ENCODE results near the gene PTPRM. TPM values are rescaled to one million over a fixed set of nuclear protein-coding genes. Genes with fewer than 3 reads are reported as not detected.
A peak's percentile ranks its signal among the peaks of the same experiment; 100 is the strongest.

Gene PTPRM
- total and polyA plus RNA-seq, 12 donors = 31.7 to 116 (median 61.2) TPM

DNA sequence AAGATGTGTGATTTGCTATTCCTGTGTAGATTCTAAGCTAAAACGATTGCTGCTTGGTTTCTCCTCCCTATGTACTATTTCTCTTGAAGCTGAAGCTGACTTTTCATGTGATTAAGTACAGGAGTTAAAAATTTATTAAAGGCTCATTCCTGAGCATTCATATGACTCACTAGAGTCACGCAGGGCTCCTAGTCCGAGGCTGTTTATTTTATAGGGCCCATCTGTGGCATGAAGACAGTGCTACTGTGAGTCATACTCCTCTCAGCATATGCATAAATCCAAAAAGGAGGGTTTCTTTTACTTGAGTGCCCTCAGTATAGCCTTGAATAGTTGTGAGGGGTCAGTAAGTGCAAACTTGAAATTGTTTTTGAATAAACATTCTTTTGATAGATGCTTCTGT is 378.8 kb downstream of the PTPRM start:
- WGBS, 4 donors = 17 to 33% (median 26%) methylated on average over 3 of the region's 3 CpGs
- peak in 4 of 7 donors; percentile 43 to 57 (median 50) for DNase-seq
- intact Hi-C loops (cut with DNase I) = no loop called here

DNA sequence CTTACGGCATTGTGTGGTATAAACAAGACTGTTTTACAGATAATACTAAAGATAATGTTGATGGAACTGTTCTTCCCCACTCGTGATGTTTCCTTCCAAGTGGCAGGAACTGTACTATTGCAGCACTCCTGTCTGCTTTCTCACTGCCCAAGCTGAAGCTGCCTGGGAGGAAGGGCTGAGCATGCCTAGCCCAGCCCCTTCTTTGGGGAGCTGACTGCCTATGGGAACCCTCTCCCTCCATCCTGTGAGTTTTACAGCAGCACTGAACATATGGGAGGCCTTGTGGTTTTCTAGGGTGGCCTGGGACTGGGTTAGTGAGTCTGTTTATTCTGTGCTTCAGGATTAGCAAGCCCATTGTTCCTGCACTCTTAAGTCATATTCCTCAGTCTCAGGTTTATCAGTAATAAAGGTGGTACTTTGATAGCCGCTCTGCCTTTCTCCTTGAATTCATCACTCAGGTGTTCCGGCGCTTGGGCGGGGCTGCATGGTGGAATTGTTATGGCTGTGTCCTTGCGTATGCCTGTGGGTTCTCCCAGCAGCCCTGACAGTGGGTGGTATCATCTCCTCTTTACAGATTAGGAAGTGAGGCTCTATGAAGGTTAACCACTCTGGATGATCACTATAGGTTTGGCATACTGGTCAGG is 379.7 kb downstream of the PTPRM start:
- DNase-seq = peak; percentile 57 to 80 (median 67)
- WGBS, 4 donors = 59 to 81% (median 65%) methylated on average over 7 of the region's 7 CpGs
- Histone ChIP-seq H3K4me1 (replicated peaks in 1 of 2) (peaks cover 5 to 21% of the 10 kb centered on the region in 2 donors), H3K9me3 (replicated peaks in 1 of 3) (no peaks in the 10 kb centered on the region), H3K36me3 (replicated peaks in 1 of 2) (no peaks in the 10 kb centered on the region), H3K27me3 (no peaks in the 10 kb centered on the region), H3K27ac (peak overlapping the region in 4 of 5 donors; percentile 40 to 77 (median 57)), H3K4me3 (peak overlapping the region in 2 of 4 donors; percentile 47 to 49)
- TF ChIP-seq POLR2A (IDR thresholded peaks at IDR 0.05) = peak in 1 of 2 donors; percentile 59
- TF ChIP-seq, protein P1, sequence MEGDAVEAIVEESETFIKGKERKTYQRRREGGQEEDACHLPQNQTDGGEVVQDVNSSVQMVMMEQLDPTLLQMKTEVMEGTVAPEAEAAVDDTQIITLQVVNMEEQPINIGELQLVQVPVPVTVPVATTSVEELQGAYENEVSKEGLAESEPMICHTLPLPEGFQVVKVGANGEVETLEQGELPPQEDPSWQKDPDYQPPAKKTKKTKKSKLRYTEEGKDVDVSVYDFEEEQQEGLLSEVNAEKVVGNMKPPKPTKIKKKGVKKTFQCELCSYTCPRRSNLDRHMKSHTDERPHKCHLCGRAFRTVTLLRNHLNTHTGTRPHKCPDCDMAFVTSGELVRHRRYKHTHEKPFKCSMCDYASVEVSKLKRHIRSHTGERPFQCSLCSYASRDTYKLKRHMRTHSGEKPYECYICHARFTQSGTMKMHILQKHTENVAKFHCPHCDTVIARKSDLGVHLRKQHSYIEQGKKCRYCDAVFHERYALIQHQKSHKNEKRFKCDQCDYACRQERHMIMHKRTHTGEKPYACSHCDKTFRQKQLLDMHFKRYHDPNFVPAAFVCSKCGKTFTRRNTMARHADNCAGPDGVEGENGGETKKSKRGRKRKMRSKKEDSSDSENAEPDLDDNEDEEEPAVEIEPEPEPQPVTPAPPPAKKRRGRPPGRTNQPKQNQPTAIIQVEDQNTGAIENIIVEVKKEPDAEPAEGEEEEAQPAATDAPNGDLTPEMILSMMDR (IDR thresholded peaks at IDR 0.05) = peak in 1 of 6 experiments; percentile 5
- intact Hi-C loops (cut with DNase I) = no loop called here

More for the DNA sequence above, 378.8 kb downstream of the PTPRM start:
- Histone ChIP-seq H3K4me3 (peak overlapping the region in 1 of 4 donors; percentile 49), H3K36me3 (replicated peaks in 1 of 2) (no peaks in the 10 kb centered on the region), H3K9me3 (replicated peaks in 1 of 3) (no peaks in the 10 kb centered on the region), H3K27ac (peak overlapping the region in 4 of 5 donors; percentile 40 to 77 (median 57)), H3K4me1 (replicated peaks in 1 of 2) (peaks cover 5 to 21% of the 10 kb centered on the region in 2 donors), H3K27me3 (no peaks in the 10 kb centered on the region)
- no peak for TF ChIP-seq POLR2A (IDR thresholded peaks at IDR 0.05)
- TF ChIP-seq, protein P1 (IDR thresholded peaks at IDR 0.05) = no peak

DNA sequence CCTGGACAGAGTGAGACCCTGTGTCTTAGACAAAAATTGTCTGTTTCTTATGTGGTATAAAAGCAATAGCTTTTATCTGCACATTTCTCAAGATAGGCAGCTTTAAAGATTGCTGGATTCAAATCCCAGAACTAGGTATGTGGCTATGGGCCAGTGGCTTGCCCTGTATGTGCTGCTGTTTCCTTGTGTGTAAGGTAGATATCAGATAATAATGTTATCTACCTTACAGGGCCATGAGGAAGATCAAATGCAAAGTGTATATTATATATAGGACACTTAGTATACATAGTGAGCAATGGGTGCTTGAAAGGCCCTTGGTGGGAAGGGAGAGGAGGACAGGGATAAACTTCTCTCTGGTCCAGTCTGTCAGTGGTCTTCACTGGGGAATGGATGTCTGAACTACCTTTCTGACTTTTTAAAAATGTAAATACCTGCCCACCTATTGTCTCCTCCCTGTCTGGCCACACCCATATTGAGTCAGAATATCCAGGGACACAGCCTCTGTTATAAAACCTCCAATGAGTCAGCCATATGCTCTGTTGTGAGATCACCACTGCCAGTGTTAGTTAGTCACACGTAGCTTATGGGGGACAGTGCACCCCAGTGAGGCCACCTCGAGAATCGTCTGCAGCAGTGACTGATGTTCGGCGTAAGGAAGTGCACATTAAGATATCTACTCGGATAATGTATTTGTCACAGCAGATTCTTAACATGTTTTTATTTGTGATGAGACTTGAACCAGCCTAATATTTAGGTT is 383.4 kb downstream of the PTPRM start:
- H3K36me3 ChIP-seq (replicated peaks in 1 of 2) = no peaks in the 10 kb centered on the region
- TF ChIP-seq POLR2A (IDR thresholded peaks at IDR 0.05) = no peak
- H3K27ac ChIP-seq = peak overlapping the region in 1 of 5 donors; percentile 35
- 71 to 82% (median 74%) methylated on average over 6 of the region's 6 CpGs for WGBS, 4 donors
- intact Hi-C loops (cut with DNase I) = no loop called here
- DNase-seq = peak in 3 of 7 donors; percentile 30 to 52 (median 31)
- H3K9me3 ChIP-seq (replicated peaks in 1 of 3) = no peaks in the 10 kb centered on the region
- peaks cover 5 to 37% of the 10 kb centered on the region in 2 donors for H3K4me1 ChIP-seq (replicated peaks in 1 of 2)
- no peaks in the 10 kb centered on the region for H3K27me3 ChIP-seq
- H3K4me3 ChIP-seq = no peak overlapping the region

DNA sequence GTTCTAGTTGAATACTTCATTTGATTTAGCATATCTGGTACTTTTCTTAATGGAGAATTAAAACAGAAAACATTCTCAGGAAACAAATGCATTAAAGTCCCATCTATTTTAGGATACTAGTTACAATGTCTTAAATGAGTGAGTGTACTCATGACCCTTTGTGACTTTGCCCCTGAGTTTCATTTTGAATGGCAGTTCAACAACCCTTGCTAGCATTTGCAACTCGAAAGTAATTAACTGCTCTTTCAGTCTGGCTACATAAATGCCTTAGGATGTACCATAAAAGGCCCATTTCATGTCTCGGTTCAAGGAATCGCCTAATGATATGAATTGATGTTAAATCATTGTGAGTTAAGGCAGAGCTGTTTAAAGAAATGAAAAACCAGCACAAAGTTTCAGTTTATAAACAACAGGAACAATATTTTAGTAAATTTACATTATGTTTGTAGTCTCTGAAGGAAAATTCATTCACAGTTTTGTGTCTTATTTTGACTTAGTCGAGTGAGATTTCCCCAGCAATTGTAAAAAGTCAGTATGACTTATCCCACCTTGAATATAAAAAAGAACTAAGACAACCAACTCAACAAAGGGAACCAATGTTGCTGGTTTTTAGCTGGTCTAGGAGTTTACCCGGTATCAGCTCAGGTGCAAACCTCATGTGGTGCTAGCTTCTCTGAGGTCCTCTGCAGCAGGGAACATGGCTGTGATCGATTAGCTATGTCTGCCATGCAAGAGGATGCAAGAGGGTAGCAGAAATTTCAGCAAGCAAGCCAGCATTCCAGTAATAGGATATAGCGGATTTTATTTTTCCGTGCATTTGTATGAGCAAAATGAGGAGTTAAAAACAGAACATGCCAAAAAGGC is 386.2 kb downstream of the PTPRM start:
- Histone ChIP-seq H3K27me3 (no peaks in the 10 kb centered on the region), H3K9me3 (replicated peaks in 1 of 3) (no peaks in the 10 kb centered on the region), H3K36me3 (replicated peaks in 1 of 2) (no peaks in the 10 kb centered on the region), H3K27ac (no peak overlapping the region), H3K4me1 (replicated peaks in 1 of 2) (peaks cover 0 to 20% of the 10 kb centered on the region in 2 donors), H3K4me3 (no peak overlapping the region)
- WGBS, 4 donors = 90 to 95% (median 91%) methylated on average over 8 of the region's 8 CpGs
- TF ChIP-seq, protein P1 (IDR thresholded peaks at IDR 0.05) = no peak
- no peak for TF ChIP-seq POLR2A (IDR thresholded peaks at IDR 0.05)
- no peak for DNase-seq
- intact Hi-C loops (cut with DNase I) = no loop called here
